HFFc6 (cell line): Measurements from ENCODE around the gene NFIA. TPM values are rescaled to one million over a fixed set of nuclear protein-coding genes. Genes with fewer than 3 reads are reported as not detected.

Source experiments
- DNase-seq: peaks from one replicate; pipeline ENCODE4 v3.0.0-alpha.2; 2018
- H3K27ac Mint-ChIP-seq: 2 replicates; pipeline ENCODE4 v1.8.0; 2020; ENCODE audit warnings: mild to moderate bottlenecking, mixed read lengths
- H3K27me3 Mint-ChIP-seq: 2 replicates; pipeline ENCODE4 v1.8.0; 2021; ENCODE audit warnings: mild to moderate bottlenecking, moderate library complexity, mixed read lengths; ENCODE audit not compliant: insufficient read depth
- H3K36me3 Mint-ChIP-seq: 2 replicates; pipeline ENCODE4 v1.8.0; 2021; ENCODE audit warnings: low read depth, mixed read lengths
- H3K4me1 Mint-ChIP-seq: 2 replicates; pipeline ENCODE4 v1.8.0; 2020; ENCODE audit warnings: low read depth, mixed read lengths
- H3K4me3 Mint-ChIP-seq: 2 replicates; pipeline ENCODE4 v1.8.0; 2020; ENCODE audit warnings: mild to moderate bottlenecking, moderate library complexity, mixed read lengths
- H3K9me3 Mint-ChIP-seq: 2 replicates; pipeline ENCODE4 v1.8.0; 2020; ENCODE audit warnings: mild to moderate bottlenecking, mixed read lengths
- CTCF ChIP-seq: fragments of 200-600 bp; sonication (generic); IDR thresholded peaks from 2 replicates; pipeline ENCODE4 v1.5.0; 2021; ENCODE audit warnings: antibody characterized with exemption, mild to moderate bottlenecking
- total RNA-seq, 6 experiments: library from RNA; stranded (reverse); fragmentation: NEBNext Ultra II Directional; extraction: Animal tissue kit (Norgen Biotek cat#: 25700); gene quantifications; 2 replicates in 1 of 6; 3 replicates in 5 of 6; pipeline ENCODE4 v1.2.3, GENCODE V29; 2021

NFIA gene
- total RNA-seq, 6 experiments from 2014 or later: 8.5 to 11.3 (median 10.4) TPM

GRCh38 chr1:61171346-61171745, 89.0 kb downstream of the NFIA start:
- Mint-ChIP-seq H3K27ac (peak overlapping the region; percentile 3; the same call in 1 of the 2 replicates), H3K4me1 (peaks cover 36% of the 10 kb centered on the region), H3K36me3 (no peaks in the 10 kb centered on the region), H3K9me3 (no peaks in the 10 kb centered on the region), H3K4me3 (peak overlapping the region; percentile 23; the same call in 1 of the 2 replicates), H3K27me3 (no peaks in the 10 kb centered on the region)
- no peak for DNase-seq
- no peak for TF ChIP-seq CTCF

GRCh38 chr1:61171974-61172373, 89.6 kb downstream of the NFIA start:
- H3K9me3 Mint-ChIP-seq: no peaks in the 10 kb centered on the region
- no peaks in the 10 kb centered on the region for H3K27me3 Mint-ChIP-seq
- no peak overlapping the region for H3K4me3 Mint-ChIP-seq
- no peak for TF ChIP-seq CTCF
- no peak for DNase-seq
- H3K36me3 Mint-ChIP-seq: no peaks in the 10 kb centered on the region
- peaks cover 38% of the 10 kb centered on the region for H3K4me1 Mint-ChIP-seq
- peak overlapping the region; percentile 3 for H3K27ac Mint-ChIP-seq

- TF ChIP-seq CTCF: no peak
- Mint-ChIP-seq H3K9me3 (no peaks in the 10 kb centered on the region), H3K4me3 (no peak overlapping the region), H3K4me1 (peaks cover 47% of the 10 kb centered on the region), H3K36me3 (no peaks in the 10 kb centered on the region), H3K27ac (no peak overlapping the region), H3K27me3 (no peaks in the 10 kb centered on the region; the same call in 1 of the 2 replicates)
- DNase-seq: no peak
These were observed 90.8 kb downstream of the NFIA start for GRCh38 chr1:61173118-61173517.

- Mint-ChIP-seq H3K36me3 (no peaks in the 10 kb centered on the region), H3K4me1 (peaks cover 46% of the 10 kb centered on the region), H3K27me3 (no peaks in the 10 kb centered on the region; the same call in 1 of the 2 replicates), H3K27ac (no peak overlapping the region), H3K9me3 (no peaks in the 10 kb centered on the region), H3K4me3 (no peak overlapping the region)
- no peak for TF ChIP-seq CTCF
- DNase-seq: no peak
These were observed 91.9 kb downstream of the NFIA start for GRCh38 chr1:61174060-61174795.

- TF ChIP-seq CTCF: no peak
- Mint-ChIP-seq H3K36me3 (no peaks in the 10 kb centered on the region), H3K4me1 (peaks cover 29% of the 10 kb centered on the region), H3K27me3 (no peaks in the 10 kb centered on the region; the same call in 1 of the 2 replicates), H3K9me3 (no peaks in the 10 kb centered on the region), H3K27ac (no peak overlapping the region), H3K4me3 (no peak overlapping the region)
- DNase-seq: no peak
These were observed 93.6 kb downstream of the NFIA start for GRCh38 chr1:61175976-61176375.
